Thoracic aorta (tissue), 2 donors: Measurements from ENCODE around the gene SORBS1. TPM values are rescaled to one million over a fixed set of nuclear protein-coding genes. Genes with fewer than 3 reads are reported as not detected.
A peak's percentile ranks its signal among the peaks of the same experiment; 100 is the strongest.

Source experiments
- ATAC-seq: fragments of 150-250 bp; one replicate; pipeline ENCODE4 v1.8.0; 2017; ENCODE audit warnings: low read depth; ENCODE audit not compliant: insufficient number of reproducible peaks, low FRiP score
- DNase-seq: peaks from one replicate; pipeline ENCODE4 v3.0.0-alpha.2; 2020; ENCODE audit warnings: low spot score
- H3K27ac ChIP-seq, 2 donors: fragments of 200-600 bp; sonication (generic); 1 replicate in 1 of 2; 2 replicates in 1 of 2; pipeline ENCODE4 v1.5.1; 2016; ENCODE audit warnings: mild to moderate bottlenecking in 2 of 2, moderate library complexity in 2 of 2
- H3K27me3 ChIP-seq: fragments of 200-600 bp; sonication (generic); replicated peaks from 2 replicates; pipeline ENCODE4 v1.6.0; 2016; ENCODE audit warnings: mild to moderate bottlenecking; ENCODE audit not compliant: insufficient read depth
- H3K36me3 ChIP-seq: fragments of 200-600 bp; sonication (generic); one replicate; pipeline ENCODE4 v1.5.1; 2016
- H3K4me1 ChIP-seq, 2 donors: fragments of 200-600 bp; sonication (generic); 1 replicate in 1 of 2; 2 replicates in 1 of 2; pipeline versions ENCODE4 v1.5.1 to v1.6.0; 2016; ENCODE audit warnings: low read depth in 2 of 2, mild to moderate bottlenecking in 1 of 2; ENCODE audit not compliant: control insufficient read depth in 1 of 2
- H3K4me3 ChIP-seq: fragments of 200-600 bp; sonication (generic); 2 replicates; pipeline ENCODE4 v1.5.1; 2016; ENCODE audit warnings: mild to moderate bottlenecking
- H3K9me3 ChIP-seq: fragments of 200-600 bp; sonication (generic); 2 replicates; pipeline ENCODE4 v1.5.1; 2016
- CTCF ChIP-seq: fragments of 200-600 bp; sonication (generic); IDR thresholded peaks from one replicate; pipeline ENCODE4 v1.5.1; 2019; ENCODE audit warnings: antibody characterized with exemption
- total RNA-seq, 2 donors: library from RNA; depleted of rRNA; stranded (reverse); fragments of >200 nt; gene quantifications; one replicate each; pipeline versions ENCODE4 v1.1.0 to v1.2.3, GENCODE V29; 2016

Gene SORBS1
- total RNA-seq, 2 donors from 2014 or later = 1,110 to 1,659 TPM

GRCh38 chr10:95532536-95532935 is 28.6 kb downstream of the SORBS1 start:
- no peak for TF ChIP-seq CTCF
- Histone ChIP-seq H3K9me3 (no peaks in the 10 kb centered on the region), H3K27me3 (no peaks in the 10 kb centered on the region), H3K4me1 (peaks cover 68 to 100% of the 10 kb centered on the region in 2 donors), H3K27ac (peak overlapping the region; percentile 89 to 94), H3K4me3 (no peak overlapping the region), H3K36me3 (peaks cover 13% of the 10 kb centered on the region)
- no peak for ATAC-seq
- no peak for DNase-seq

GRCh38 chr10:95531994-95532399 is 29.2 kb downstream of the SORBS1 start:
- DNase-seq (no peak), ATAC-seq (no peak)
- H3K4me1 ChIP-seq = peaks cover 64 to 100% of the 10 kb centered on the region in 2 donors
- H3K9me3 ChIP-seq = no peaks in the 10 kb centered on the region
- H3K27ac ChIP-seq = peak overlapping the region; percentile 89 to 94
- peaks cover 13% of the 10 kb centered on the region for H3K36me3 ChIP-seq
- H3K4me3 ChIP-seq = peak overlapping the region; percentile 3
- TF ChIP-seq CTCF = no peak
- no peaks in the 10 kb centered on the region for H3K27me3 ChIP-seq

- Histone ChIP-seq H3K27me3 (no peaks in the 10 kb centered on the region), H3K4me3 (peak overlapping the region; percentile 20), H3K9me3 (no peaks in the 10 kb centered on the region), H3K36me3 (peaks cover 13% of the 10 kb centered on the region), H3K27ac (peak overlapping the region; percentile 89 to 94), H3K4me1 (peaks cover 56 to 100% of the 10 kb centered on the region in 2 donors)
- TF ChIP-seq CTCF = no peak
- no peak for ATAC-seq
- DNase-seq = no peak
These were observed 29.9 kb downstream of the SORBS1 start for GRCh38 chr10:95531058-95531809.

GRCh38 chr10:95530561-95530960 is 30.6 kb downstream of the SORBS1 start:
- H3K4me1 ChIP-seq = peaks cover 57 to 100% of the 10 kb centered on the region in 2 donors
- peak overlapping the region; percentile 89 to 94 for H3K27ac ChIP-seq
- no peak for TF ChIP-seq CTCF
- peaks cover 13% of the 10 kb centered on the region for H3K36me3 ChIP-seq
- H3K27me3 ChIP-seq = no peaks in the 10 kb centered on the region
- DNase-seq (no peak), ATAC-seq (no peak)
- H3K4me3 ChIP-seq = peak overlapping the region; percentile 20
- no peaks in the 10 kb centered on the region for H3K9me3 ChIP-seq

GRCh38 chr10:95530029-95530428 is 31.1 kb downstream of the SORBS1 start:
- Histone ChIP-seq H3K4me3 (no peak overlapping the region), H3K27me3 (no peaks in the 10 kb centered on the region), H3K36me3 (peaks cover 13% of the 10 kb centered on the region), H3K9me3 (no peaks in the 10 kb centered on the region), H3K27ac (peak overlapping the region; percentile 89 to 94), H3K4me1 (peaks cover 59 to 100% of the 10 kb centered on the region in 2 donors)
- ATAC-seq (no peak), DNase-seq (no peak)
- TF ChIP-seq CTCF = no peak
